Measurements from ENCODE around the gene TAF15.

Gene TAF15

GRCh38 chr17:35765756-35766488 lies 43.4 kb upstream of the TAF15 start:
- no peak for TF ChIP-seq CTCF (IDR thresholded peaks at IDR 0.05)

- TF ChIP-seq CTCF (IDR thresholded peaks at IDR 0.05), result no peak
These were observed 42.8 kb upstream of the TAF15 start for GRCh38 chr17:35766489-35766877.

- TF ChIP-seq CTCF (IDR thresholded peaks at IDR 0.05), result peak; percentile 60
These were observed 42.3 kb upstream of the TAF15 start for GRCh38 chr17:35766903-35767510.

GRCh38 chr17:35768797-35769196 lies 40.5 kb upstream of the TAF15 start:
- TF ChIP-seq CTCF (IDR thresholded peaks at IDR 0.05), result no peak

- TF ChIP-seq CTCF (IDR thresholded peaks at IDR 0.05), result peak; percentile 64
These were observed 39.3 kb upstream of the TAF15 start for GRCh38 chr17:35769895-35770486.

- TF ChIP-seq CTCF (IDR thresholded peaks at IDR 0.05), result no peak
These were observed 36.2 kb upstream of the TAF15 start for GRCh38 chr17:35773129-35773528.

- no peak for TF ChIP-seq CTCF (IDR thresholded peaks at IDR 0.05)
These were observed 35.4 kb upstream of the TAF15 start for GRCh38 chr17:35773679-35774425.

Measured in LNCAP (cell line).